GM23248 (cell line): ENCODE measurements around the gene PDGFB.

Experiments used
- EZH2 ChIP-seq: fragments of 200-600 bp; sonication (generic); IDR thresholded peaks from 2 replicates; pipeline ENCODE4 v1.6.1; 2018; ENCODE audit warnings: antibody characterized with exemption, mild to moderate bottlenecking; ENCODE audit not compliant: insufficient read depth, poor library complexity, severe bottlenecking
- EZH2phosphoT487 ChIP-seq: fragments of 200-600 bp; sonication (generic); IDR thresholded peaks from 2 replicates; pipeline ENCODE4 v1.6.1; 2018; ENCODE audit warnings: antibody characterized with exemption, moderate library complexity, mild to moderate bottlenecking, low read depth; ENCODE audit not compliant: insufficient read depth

- TF ChIP-seq EZH2phosphoT487 (no peak), EZH2 (no peak)
Observed at GRCh38 chr22:39238101-39238466, 6.7 kb downstream of the PDGFB start.
